ENCODE measurements around the gene DDI1.

- TF ChIP-seq REST (IDR thresholded peaks at IDR 0.05; ENCODE audit: insufficient read depth in 1 of 2, low read depth in 2 of 2, low read length in 2 of 2) (no peak), POLR2AphosphoS5 (IDR thresholded peaks at IDR 0.05; ENCODE audit: low read depth, low read length) (no peak)
Observed at GRCh38 chr11:104015649-104016415, 20.6 kb upstream of the DDI1 start.
